ENCODE data around the gene HOXB6. TPM values are rescaled to one million over a fixed set of nuclear protein-coding genes. Genes with fewer than 3 reads are reported as not detected.

Gene HOXB6
- 19.8 and 27.6 TPM in 2 replicates for total RNA-seq (2021)
- Bru-seq, nascent RNA = percentile 82 among the genes with signal in this experiment
- BruChase-seq, experiment 1, labeled RNA remaining after a 2-hour chase = percentile 98 among the genes with signal in this experiment
- BruChase-seq, experiment 2, labeled RNA remaining after a 6-hour chase = percentile 89 among the genes with signal in this experiment
- long read RNA-seq, partial matches to known transcripts = 6 of 8 reads
- long read RNA-seq, other reads (novel, unspliced or antisense) = 1 of 8 reads

DNA sequence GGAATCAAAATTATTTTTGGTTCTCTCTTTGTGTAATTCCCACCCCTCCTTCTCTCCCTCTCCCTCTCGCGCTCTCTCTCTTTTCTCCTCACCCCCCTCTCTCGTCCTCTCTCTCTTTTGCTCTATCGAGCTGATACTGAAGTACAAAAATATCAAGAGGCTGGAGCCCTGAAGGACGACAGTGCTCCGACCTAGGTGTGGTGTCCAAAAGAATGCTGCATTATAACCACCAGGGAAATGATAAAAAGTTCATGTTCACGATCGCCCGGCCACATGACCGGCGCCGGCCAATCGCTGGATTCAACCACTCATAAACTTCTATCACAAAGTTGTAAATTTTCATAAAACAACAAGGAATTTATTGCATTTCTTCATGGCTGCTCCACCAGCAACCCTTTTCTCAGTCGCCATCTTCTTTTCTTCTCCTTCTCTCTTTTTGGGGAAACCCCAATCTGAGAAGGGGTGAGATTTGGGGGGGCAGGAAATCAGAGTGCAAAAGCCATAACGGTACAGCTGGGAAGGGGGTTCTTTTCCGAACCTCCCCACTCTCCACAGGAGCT, at the start of gene HOXB6:
TSS of gene HOXB6 (minus strand) at position 217 of the 560 bp plus-strand sequence. CDS start 6,836 bp downstream, outside the sequence.
- peak; percentile 66 for DNase-seq (ENCODE audit: low spot score)
- CTCF ChIA-PET = interaction anchor here (0.6 kb wide), 1 partner anchor 12 kb away, joined by 3 read pairs; no protein-coding TSS in a partner anchor
- BruUV-seq (replicated peaks) = no TSS peak
- peak within 1 kb of the TSS; percentile 67 for H3K4me3 ChIP-seq (ENCODE audit: low read depth, low read length, poor library complexity, severe bottlenecking)
- no peaks in the 10 kb centered on the region for H3K27me3 ChIP-seq (replicated peaks; ENCODE audit: insufficient read depth, low read depth, low read length, poor library complexity)
- POLR2A ChIA-PET (ENCODE audit: low non-redundant PET) = no interaction called here
- peaks cover 6% of the 10 kb centered on the region for H3K36me3 ChIP-seq (ENCODE audit: insufficient read depth, low read length, poor library complexity, severe bottlenecking)
- intact Hi-C loops (cut with micrococcal nuclease; ENCODE audit: unreplicated experiment) = no loop called here
- peak within 1 kb of the TSS; percentile 79 for H3K27ac ChIP-seq (ENCODE audit: low read depth, low read length, poor library complexity, severe bottlenecking)
- TF ChIP-seq, protein P1, sequence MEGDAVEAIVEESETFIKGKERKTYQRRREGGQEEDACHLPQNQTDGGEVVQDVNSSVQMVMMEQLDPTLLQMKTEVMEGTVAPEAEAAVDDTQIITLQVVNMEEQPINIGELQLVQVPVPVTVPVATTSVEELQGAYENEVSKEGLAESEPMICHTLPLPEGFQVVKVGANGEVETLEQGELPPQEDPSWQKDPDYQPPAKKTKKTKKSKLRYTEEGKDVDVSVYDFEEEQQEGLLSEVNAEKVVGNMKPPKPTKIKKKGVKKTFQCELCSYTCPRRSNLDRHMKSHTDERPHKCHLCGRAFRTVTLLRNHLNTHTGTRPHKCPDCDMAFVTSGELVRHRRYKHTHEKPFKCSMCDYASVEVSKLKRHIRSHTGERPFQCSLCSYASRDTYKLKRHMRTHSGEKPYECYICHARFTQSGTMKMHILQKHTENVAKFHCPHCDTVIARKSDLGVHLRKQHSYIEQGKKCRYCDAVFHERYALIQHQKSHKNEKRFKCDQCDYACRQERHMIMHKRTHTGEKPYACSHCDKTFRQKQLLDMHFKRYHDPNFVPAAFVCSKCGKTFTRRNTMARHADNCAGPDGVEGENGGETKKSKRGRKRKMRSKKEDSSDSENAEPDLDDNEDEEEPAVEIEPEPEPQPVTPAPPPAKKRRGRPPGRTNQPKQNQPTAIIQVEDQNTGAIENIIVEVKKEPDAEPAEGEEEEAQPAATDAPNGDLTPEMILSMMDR (conservative IDR thresholded peaks at IDR 0.05; ENCODE audit: low read depth, low read length) = no peak
- no peak for TF ChIP-seq EZH2 (IDR thresholded peaks at IDR 0.05; ENCODE audit: borderline replicate concordance, low read depth, low read length, poor library complexity, severe bottlenecking)
- no peaks in the 10 kb centered on the region for H3K9me3 ChIP-seq (ENCODE audit: low read depth, low read length, poor library complexity, severe bottlenecking)
- H3K4me1 ChIP-seq (ENCODE audit: insufficient read depth, low read length, poor library complexity, severe bottlenecking) = peaks cover 38% of the 10 kb centered on the region

DNA sequence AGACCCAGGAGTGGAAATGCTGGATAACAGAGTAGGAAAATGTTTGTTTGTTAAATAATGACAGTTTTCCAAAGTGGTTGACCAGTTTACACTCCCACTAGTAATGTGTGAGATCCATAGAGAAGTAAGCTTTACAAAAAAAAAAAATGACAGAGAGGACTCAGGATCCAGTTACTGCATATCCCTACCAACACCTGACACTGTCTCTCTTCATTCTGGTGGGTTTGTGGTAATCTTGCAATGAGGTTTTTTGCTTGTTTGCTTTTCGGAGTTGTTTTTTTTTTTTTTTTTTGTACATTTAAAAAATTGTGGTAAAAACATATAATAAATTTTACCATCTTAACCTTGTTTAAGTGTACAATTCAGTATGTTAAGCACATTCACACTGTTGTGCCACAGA, 45.0 kb upstream of the HOXB6 start:
- intact Hi-C loops (cut with micrococcal nuclease; ENCODE audit: unreplicated experiment) = no loop called here
- peaks cover 6% of the 10 kb centered on the region for H3K4me1 ChIP-seq (ENCODE audit: insufficient read depth, low read length, poor library complexity, severe bottlenecking)
- no peak for DNase-seq (ENCODE audit: low spot score)
- no TSS peak for BruUV-seq (replicated peaks)
- TF ChIP-seq EZH2 (IDR thresholded peaks at IDR 0.05; ENCODE audit: borderline replicate concordance, low read depth, low read length, poor library complexity, severe bottlenecking) = no peak
- TF ChIP-seq, protein P1 (conservative IDR thresholded peaks at IDR 0.05; ENCODE audit: low read depth, low read length) = no peak
- no peaks in the 10 kb centered on the region for H3K27me3 ChIP-seq (replicated peaks; ENCODE audit: insufficient read depth, low read depth, low read length, poor library complexity)
- no peaks in the 10 kb centered on the region for H3K36me3 ChIP-seq (ENCODE audit: insufficient read depth, low read length, poor library complexity, severe bottlenecking)
- ChIA-PET CTCF (interaction anchor here (0.7 kb wide), 1 partner anchor 590 kb away, joined by 3 read pairs; no protein-coding TSS in a partner anchor), POLR2A (ENCODE audit: low non-redundant PET) (no interaction called here)
- no peak overlapping the region for H3K27ac ChIP-seq (ENCODE audit: low read depth, low read length, poor library complexity, severe bottlenecking)
- no peaks in the 10 kb centered on the region for H3K9me3 ChIP-seq (ENCODE audit: low read depth, low read length, poor library complexity, severe bottlenecking)
- no peak overlapping the region for H3K4me3 ChIP-seq (ENCODE audit: low read depth, low read length, poor library complexity, severe bottlenecking)

DNA sequence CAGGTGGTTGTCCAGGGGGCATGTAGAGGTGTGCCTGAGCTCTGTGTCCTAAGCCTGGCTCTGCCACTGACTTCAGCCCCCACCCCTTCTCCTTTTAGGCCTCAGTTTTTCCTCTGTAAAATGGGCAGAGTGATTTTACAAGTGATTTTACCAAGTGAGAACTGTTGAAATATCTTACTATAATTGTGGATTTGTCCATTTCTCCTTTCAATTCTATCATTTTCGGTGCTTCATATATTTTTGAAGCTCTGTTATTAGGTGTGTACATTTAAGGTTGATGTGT, 43.1 kb upstream of the HOXB6 start:
- Histone ChIP-seq H3K9me3 (ENCODE audit: low read depth, low read length, poor library complexity, severe bottlenecking) (no peaks in the 10 kb centered on the region), H3K27me3 (replicated peaks; ENCODE audit: insufficient read depth, low read depth, low read length, poor library complexity) (peaks cover 4% of the 10 kb centered on the region), H3K4me3 (ENCODE audit: low read depth, low read length, poor library complexity, severe bottlenecking) (peak overlapping the region; percentile 46), H3K36me3 (ENCODE audit: insufficient read depth, low read length, poor library complexity, severe bottlenecking) (no peaks in the 10 kb centered on the region), H3K27ac (ENCODE audit: low read depth, low read length, poor library complexity, severe bottlenecking) (no peak overlapping the region), H3K4me1 (ENCODE audit: insufficient read depth, low read length, poor library complexity, severe bottlenecking) (peaks cover 6% of the 10 kb centered on the region)
- ChIA-PET POLR2A (ENCODE audit: low non-redundant PET) (no interaction called here), CTCF (interaction anchor here (0.9 kb wide), 1 partner anchor 12 kb away, joined by 4 read pairs; no protein-coding TSS in a partner anchor)
- TF ChIP-seq, protein P1 (conservative IDR thresholded peaks at IDR 0.05; ENCODE audit: low read depth, low read length) = no peak
- TF ChIP-seq EZH2 (IDR thresholded peaks at IDR 0.05; ENCODE audit: borderline replicate concordance, low read depth, low read length, poor library complexity, severe bottlenecking) = no peak
- DNase-seq (ENCODE audit: low spot score) = no peak
- intact Hi-C loops (cut with micrococcal nuclease; ENCODE audit: unreplicated experiment) = no loop called here
- BruUV-seq (replicated peaks) = no TSS peak
